CD4-positive, alpha-beta memory T cell (primary cell): ENCODE results near the gene A4GALT. TPM values are rescaled to one million over a fixed set of nuclear protein-coding genes. Genes with fewer than 3 reads are reported as not detected.

Experiments used
- CTCF ChIA-PET: fragments of 350-600 bp; sonication (Branson Sonifier 250); formaldehyde crosslinking; loops from one replicate; lab custom pipeline; 2021; ENCODE audit warnings: inconsistent platforms; ENCODE audit not compliant: partially characterized antibody; lab: Charles Lee
- POLR2A ChIA-PET: fragments of 350-600 bp; sonication (Branson Sonifier 250); formaldehyde crosslinking; loops from one replicate; lab custom pipeline; 2021; ENCODE audit not compliant: partially characterized antibody; lab: Charles Lee
- DNase-seq, 5 donors: peaks; one replicate each; pipeline versions ENCODE4 v3.0.0 to v3.0.0-alpha.2; 2020 to 2022; ENCODE audit warnings: mixed read lengths in 1 of 5
- H3K27ac ChIP-seq: one replicate; pipeline ENCODE4 v1.7.0; 2013; ENCODE audit warnings: low read depth, low read length
- H3K27me3 ChIP-seq: 2 replicates; pipeline ENCODE4 v1.7.0; 2013; ENCODE audit warnings: mild to moderate bottlenecking, low read length, moderate library complexity; ENCODE audit not compliant: insufficient read depth
- H3K36me3 ChIP-seq: 2 replicates; pipeline ENCODE4 v1.7.0; 2013; ENCODE audit warnings: mild to moderate bottlenecking, low read length, moderate library complexity; ENCODE audit not compliant: insufficient read depth
- H3K4me1 ChIP-seq: 2 replicates; pipeline ENCODE4 v1.7.0; 2013; ENCODE audit warnings: mild to moderate bottlenecking, low read length, moderate library complexity; ENCODE audit not compliant: insufficient read depth
- H3K4me3 ChIP-seq, 2 donors: one replicate each; pipeline ENCODE4 v1.7.0; 2013; ENCODE audit warnings: low read length in 2 of 2, mild to moderate bottlenecking in 1 of 2
- H3K9me3 ChIP-seq, 2 donors: one replicate each; pipeline ENCODE4 v1.7.0; 2013; ENCODE audit warnings: low read length in 2 of 2, control low read depth in 1 of 2; ENCODE audit not compliant: control insufficient read depth in 1 of 2
- H3K27ac Mint-ChIP-seq, 7 donors: one replicate each; pipeline ENCODE4 v1.8.0; 2020 to 2021; ENCODE audit warnings: mixed read lengths in 7 of 7, mild to moderate bottlenecking in 6 of 7, inconsistent platforms in 3 of 7, moderate library complexity in 3 of 7
- H3K27me3 Mint-ChIP-seq, 2 donors: one replicate each; pipeline ENCODE4 v1.8.0; 2020 to 2021; ENCODE audit warnings: mixed read lengths in 2 of 2
- H3K36me3 Mint-ChIP-seq, 2 donors: one replicate each; pipeline ENCODE4 v1.8.0; 2020 to 2021; ENCODE audit warnings: mixed read lengths in 2 of 2, inconsistent platforms in 1 of 2, mild to moderate bottlenecking in 1 of 2
- H3K4me1 Mint-ChIP-seq, 4 donors: one replicate each; pipeline ENCODE4 v1.8.0; 2020 to 2021; ENCODE audit warnings: mixed read lengths in 4 of 4, mild to moderate bottlenecking in 1 of 4
- H3K4me3 Mint-ChIP-seq, 8 donors: one replicate each; pipeline ENCODE4 v1.8.0; 2020 to 2021; ENCODE audit warnings: mixed read lengths in 8 of 8, mild to moderate bottlenecking in 7 of 8, moderate library complexity in 6 of 8, inconsistent platforms in 3 of 8
- H3K9me3 Mint-ChIP-seq, 8 donors: one replicate each; pipeline ENCODE4 v1.8.0; 2020 to 2021; ENCODE audit warnings: mixed read lengths in 8 of 8, mild to moderate bottlenecking in 5 of 8, inconsistent platforms in 3 of 8, moderate library complexity in 1 of 8
- intact Hi-C: fragments of 100-400 bp; cut with micrococcal nuclease; formaldehyde crosslinking; loops from one replicate; pipeline ENCODE4 v1.15.1; 2023
- polyA plus RNA-seq, 2 donors: library from polyadenylated mRNA; unstranded; fragments of 300-500 nt; fragmentation: Illumina TruSeq; gene quantifications; one replicate each; pipeline ENCODE4 v1.2.3, GENCODE V29; 2021
- total RNA-seq, 2 experiments: library from RNA; stranded (reverse); gene quantifications; one replicate each; pipeline ENCODE4 v1.2.3, GENCODE V29; 2021

The A4GALT gene
- total and polyA plus RNA-seq, 4 experiments from 2014 or later = 0.15 TPM; not detected in 3

GRCh38 chr22:42686756-42687491 is 33.7 kb downstream of the A4GALT start:
- no peaks in the 10 kb centered on the region for H3K4me1 Mint-ChIP-seq
- H3K27ac Mint-ChIP-seq = peak overlapping the region in 1 of 7 donors; percentile 27
- DNase-seq = no peak
- H3K27ac ChIP-seq = no peak overlapping the region
- H3K36me3 ChIP-seq = no peaks in the 10 kb centered on the region
- H3K4me1 ChIP-seq = no peaks in the 10 kb centered on the region
- H3K9me3 ChIP-seq = no peaks in the 10 kb centered on the region
- intact Hi-C loops = no loop called here
- H3K4me3 ChIP-seq = no peak overlapping the region
- H3K9me3 Mint-ChIP-seq = no peaks in the 10 kb centered on the region
- H3K36me3 Mint-ChIP-seq = no peaks in the 10 kb centered on the region
- CTCF ChIA-PET = no interaction called here
- peaks cover 1 to 2% of the 10 kb centered on the region in 2 donors for H3K27me3 Mint-ChIP-seq
- H3K27me3 ChIP-seq = no peaks in the 10 kb centered on the region
- POLR2A ChIA-PET = no interaction called here
- no peak overlapping the region for H3K4me3 Mint-ChIP-seq

- ChIA-PET POLR2A (no interaction called here), CTCF (no interaction called here)
- no peaks in the 10 kb centered on the region for H3K36me3 Mint-ChIP-seq
- H3K4me1 Mint-ChIP-seq = no peaks in the 10 kb centered on the region
- Histone ChIP-seq H3K4me1 (no peaks in the 10 kb centered on the region), H3K4me3 (no peak overlapping the region), H3K9me3 (no peaks in the 10 kb centered on the region), H3K36me3 (no peaks in the 10 kb centered on the region), H3K27ac (no peak overlapping the region), H3K27me3 (no peaks in the 10 kb centered on the region)
- H3K4me3 Mint-ChIP-seq = no peak overlapping the region
- intact Hi-C loops = no loop called here
- H3K27ac Mint-ChIP-seq = no peak overlapping the region
- no peaks in the 10 kb centered on the region for H3K9me3 Mint-ChIP-seq
- peaks cover 1 to 2% of the 10 kb centered on the region in 2 donors for H3K27me3 Mint-ChIP-seq
- DNase-seq = no peak
Observed at GRCh38 chr22:42685941-42686653, 34.6 kb downstream of the A4GALT start.

- DNase-seq = no peak
- H3K36me3 Mint-ChIP-seq = no peaks in the 10 kb centered on the region
- Histone ChIP-seq H3K4me1 (no peaks in the 10 kb centered on the region), H3K36me3 (no peaks in the 10 kb centered on the region), H3K27ac (no peak overlapping the region), H3K9me3 (no peaks in the 10 kb centered on the region), H3K27me3 (no peaks in the 10 kb centered on the region), H3K4me3 (no peak overlapping the region)
- ChIA-PET CTCF (interaction anchor here (0.7 kb wide), 1 partner anchor 63 kb away, joined by 3 read pairs; no protein-coding TSS in a partner anchor), POLR2A (no interaction called here)
- H3K4me3 Mint-ChIP-seq = no peak overlapping the region
- peaks cover 1 to 2% of the 10 kb centered on the region in 2 donors for H3K27me3 Mint-ChIP-seq
- H3K4me1 Mint-ChIP-seq = peaks cover 0 to 2% (median 0%) of the 10 kb centered on the region in 4 donors
- intact Hi-C loops = no loop called here
- peaks cover 0 to 2% (median 0%) of the 10 kb centered on the region in 8 donors for H3K9me3 Mint-ChIP-seq
- H3K27ac Mint-ChIP-seq = no peak overlapping the region
Observed at GRCh38 chr22:42684462-42685195, 36.0 kb downstream of the A4GALT start.

GRCh38 chr22:42683578-42684283 is 36.9 kb downstream of the A4GALT start:
- no peak overlapping the region for H3K27ac Mint-ChIP-seq
- no peak for DNase-seq
- ChIA-PET POLR2A (interaction anchor here (0.8 kb wide), 1 partner anchor 13 kb away, joined by 3 read pairs; no protein-coding TSS in a partner anchor), CTCF (no interaction called here)
- Histone ChIP-seq H3K4me1 (no peaks in the 10 kb centered on the region), H3K27ac (no peak overlapping the region), H3K4me3 (no peak overlapping the region), H3K27me3 (no peaks in the 10 kb centered on the region), H3K36me3 (no peaks in the 10 kb centered on the region), H3K9me3 (peaks cover 0 to 3% of the 10 kb centered on the region in 2 donors)
- no peak overlapping the region for H3K4me3 Mint-ChIP-seq
- H3K4me1 Mint-ChIP-seq = peaks cover 0 to 2% (median 0%) of the 10 kb centered on the region in 4 donors
- intact Hi-C loops = no loop called here
- H3K27me3 Mint-ChIP-seq = peaks cover 1 to 2% of the 10 kb centered on the region in 2 donors
- H3K9me3 Mint-ChIP-seq = peaks cover 0 to 8% (median 1%) of the 10 kb centered on the region in 8 donors
- H3K36me3 Mint-ChIP-seq = no peaks in the 10 kb centered on the region

GRCh38 chr22:42682113-42682851 is 38.4 kb downstream of the A4GALT start:
- Histone ChIP-seq H3K4me3 (no peak overlapping the region), H3K27ac (no peak overlapping the region), H3K36me3 (no peaks in the 10 kb centered on the region), H3K27me3 (no peaks in the 10 kb centered on the region), H3K4me1 (no peaks in the 10 kb centered on the region), H3K9me3 (peaks cover 0 to 5% of the 10 kb centered on the region in 2 donors)
- peaks cover 1 to 2% of the 10 kb centered on the region in 2 donors for H3K27me3 Mint-ChIP-seq
- intact Hi-C loops = no loop called here
- no peak for DNase-seq
- CTCF ChIA-PET = no interaction called here
- H3K4me3 Mint-ChIP-seq = no peak overlapping the region
- POLR2A ChIA-PET = no interaction called here
- no peak overlapping the region for H3K27ac Mint-ChIP-seq
- peaks cover 0 to 6% of the 10 kb centered on the region in 2 donors for H3K36me3 Mint-ChIP-seq
- H3K4me1 Mint-ChIP-seq = peaks cover 0 to 2% (median 0%) of the 10 kb centered on the region in 4 donors
- H3K9me3 Mint-ChIP-seq = peaks cover 0 to 18% (median 5%) of the 10 kb centered on the region in 8 donors

- peaks cover 0 to 5% of the 10 kb centered on the region in 2 donors for H3K9me3 ChIP-seq
- ChIA-PET POLR2A (no interaction called here), CTCF (interaction anchor here (0.5 kb wide), 1 partner anchor 240 kb away, joined by 6 read pairs; no protein-coding TSS in a partner anchor)
- Mint-ChIP-seq H3K27ac (no peak overlapping the region), H3K36me3 (peaks cover 0 to 6% of the 10 kb centered on the region in 2 donors), H3K4me3 (no peak overlapping the region), H3K27me3 (peaks cover 0 to 2% of the 10 kb centered on the region in 2 donors), H3K4me1 (peaks cover 0 to 2% (median 0%) of the 10 kb centered on the region in 4 donors), H3K9me3 (peaks cover 0 to 18% (median 5%) of the 10 kb centered on the region in 8 donors)
- H3K27ac ChIP-seq = no peak overlapping the region
- no peaks in the 10 kb centered on the region for H3K36me3 ChIP-seq
- no peak overlapping the region for H3K4me3 ChIP-seq
- no peak for DNase-seq
- no peaks in the 10 kb centered on the region for H3K4me1 ChIP-seq
- intact Hi-C loops = no loop called here
- H3K27me3 ChIP-seq = no peaks in the 10 kb centered on the region
Observed at GRCh38 chr22:42680648-42681047, 40.0 kb downstream of the A4GALT start.
